Natural killer cell (primary cell): ENCODE measurements around the gene PAOX. TPM values are rescaled to one million over a fixed set of nuclear protein-coding genes. Genes with fewer than 3 reads are reported as not detected.

Experiments used
- ATAC-seq, 3 donors: fragments of 150-1000 bp in 2 of 3; fragments of 200-7000 bp in 1 of 3; cut with Tn5 transposase; 1 replicate in 1 of 3; 2 replicates in 2 of 3; pipeline ENCODE4 v1.10.0; 2021; ENCODE audit warnings: mild to moderate bottlenecking in 2 of 3, moderate library complexity in 2 of 3
- DNase-seq, 2 donors: peaks; one replicate each; pipeline versions ENCODE4 v3.0.0 to v3.0.0-alpha.2; 2013 to 2021; ENCODE audit warnings: mixed read lengths in 1 of 2
- H3K27ac ChIP-seq: one replicate; pipeline ENCODE4 v1.5.1; 2013; ENCODE audit warnings: mild to moderate bottlenecking, low read length
- H3K27me3 ChIP-seq: one replicate; pipeline ENCODE4 v1.6.1; 2013; ENCODE audit warnings: low read length; ENCODE audit not compliant: control insufficient read depth, insufficient read depth
- H3K36me3 ChIP-seq: one replicate; pipeline ENCODE4 v1.6.1; 2013; ENCODE audit warnings: low read length; ENCODE audit not compliant: control insufficient read depth, insufficient read depth
- H3K4me1 ChIP-seq: one replicate; pipeline ENCODE4 v1.6.1; 2013; ENCODE audit warnings: low read length; ENCODE audit not compliant: control insufficient read depth, insufficient read depth
- H3K4me3 ChIP-seq: one replicate; pipeline ENCODE4 v1.5.1; 2013; ENCODE audit warnings: low read length
- H3K9me3 ChIP-seq: one replicate; pipeline ENCODE4 v1.6.1; 2013; ENCODE audit warnings: low read length; ENCODE audit not compliant: control insufficient read depth, insufficient read depth
- H3K27ac Mint-ChIP-seq, 2 donors: one replicate each; pipeline ENCODE4 v1.8.0; 2022; ENCODE audit warnings: mild to moderate bottlenecking in 2 of 2, mixed read lengths in 2 of 2, moderate library complexity in 1 of 2
- H3K27me3 Mint-ChIP-seq, 2 donors: one replicate each; pipeline ENCODE4 v1.8.0; 2022; ENCODE audit warnings: low read depth in 2 of 2, mixed read lengths in 2 of 2
- H3K36me3 Mint-ChIP-seq: one replicate; pipeline ENCODE4 v1.8.0; 2022; ENCODE audit warnings: mixed read lengths
- H3K4me1 Mint-ChIP-seq, 2 donors: one replicate each; pipeline ENCODE4 v1.8.0; 2022; ENCODE audit warnings: mixed read lengths in 2 of 2
- H3K4me3 Mint-ChIP-seq: one replicate; pipeline ENCODE4 v1.8.0; 2022; ENCODE audit warnings: mild to moderate bottlenecking, moderate library complexity, mixed read lengths
- H3K9me3 Mint-ChIP-seq, 2 donors: one replicate each; pipeline ENCODE4 v1.8.0; 2022; ENCODE audit warnings: mixed read lengths in 2 of 2
- CTCF ChIP-seq: fragments of 200-600 bp; IDR thresholded peaks from one replicate; pipeline ENCODE4 v1.8.0; 2022; ENCODE audit warnings: antibody characterized with exemption
- WGBS: methylation state at CpG from one replicate; pipeline ENCODE4 v1.1.7; 2013; ENCODE audit warnings: missing lambda C conversion rate; ENCODE audit not compliant: insufficient coverage; 5-methylcytosine and 5-hydroxymethylcytosine counted together
- intact Hi-C: fragments of 100-400 bp; cut with micrococcal nuclease; formaldehyde crosslinking; loops from one replicate; pipeline ENCODE4 v1.14.2; 2022
- total RNA-seq, 4 donors: library from RNA; stranded (reverse); fragments of 120-200 nt in 1 of 4; gene quantifications; one replicate each; pipeline versions ENCODE4 v1.2.3 to v1.2.4, GENCODE V29; 2013 to 2022

PAOX gene
- total RNA-seq, 3 donors from 2014 or later (not counting 1 experiment from before 2014, with no cell fraction given): 4.2 to 5.8 (median 5.5) TPM

GRCh38 chr10:133405272-133405671, 26.2 kb downstream of the PAOX start:
- Mint-ChIP-seq H3K4me3 (no peak overlapping the region), H3K36me3 (peaks cover 37% of the 10 kb centered on the region), H3K27ac (peak overlapping the region in 1 of 2 donors; percentile 51), H3K4me1 (peaks cover 53 to 57% of the 10 kb centered on the region in 2 donors), H3K9me3 (no peaks in the 10 kb centered on the region), H3K27me3 (no peaks in the 10 kb centered on the region)
- H3K4me1 ChIP-seq: peaks cover 18% of the 10 kb centered on the region
- no peaks in the 10 kb centered on the region for H3K9me3 ChIP-seq
- no peak for TF ChIP-seq CTCF
- peaks cover 22% of the 10 kb centered on the region for H3K36me3 ChIP-seq
- intact Hi-C loops: no loop called here
- no peak overlapping the region for H3K27ac ChIP-seq
- H3K27me3 ChIP-seq: no peaks in the 10 kb centered on the region
- no peak overlapping the region for H3K4me3 ChIP-seq
- no peak for DNase-seq
- 85% methylated on average over 2 of the region's 2 CpGs for WGBS
- ATAC-seq: no peak

DNA sequence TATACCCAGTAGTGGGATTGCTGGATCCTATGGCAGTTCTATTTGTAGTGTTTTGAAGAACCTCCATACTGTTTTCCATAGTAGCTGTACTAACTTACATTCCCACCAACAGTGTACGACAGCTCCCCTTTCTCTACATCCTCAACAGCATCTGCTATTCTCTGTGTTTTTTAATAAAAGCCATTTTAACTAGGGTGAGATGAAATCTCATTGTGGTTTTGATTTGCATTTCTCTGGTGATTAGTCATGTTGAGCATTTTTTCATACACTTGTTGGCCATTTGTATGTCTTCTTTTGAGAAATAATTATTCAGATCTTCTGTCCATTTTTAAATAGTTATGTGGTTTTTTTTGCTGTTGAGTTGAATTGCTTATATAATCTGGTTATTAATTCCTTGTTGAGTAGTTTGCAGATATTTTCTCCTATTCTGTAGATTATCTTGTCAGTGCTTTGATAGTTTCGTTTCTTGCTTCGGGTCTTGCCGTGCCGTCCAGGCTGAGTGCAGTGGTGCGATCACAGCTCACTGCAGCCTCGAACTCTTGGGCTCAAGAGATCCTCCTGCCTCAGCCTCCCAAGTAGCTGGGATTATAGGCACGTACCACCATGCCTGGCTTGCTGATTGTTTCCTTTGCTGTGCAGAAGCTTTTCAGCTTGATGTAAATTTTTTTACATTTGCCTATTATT, 26.9 kb downstream of the PAOX start:
- WGBS: 82% methylated on average over 6 of the region's 8 CpGs
- H3K27ac ChIP-seq: no peak overlapping the region
- H3K4me1 ChIP-seq: peaks cover 11% of the 10 kb centered on the region
- intact Hi-C loops: no loop called here
- Mint-ChIP-seq H3K9me3 (peaks cover 0 to 2% of the 10 kb centered on the region in 2 donors), H3K27me3 (no peaks in the 10 kb centered on the region), H3K27ac (peak overlapping the region in 1 of 2 donors; percentile 51), H3K4me3 (no peak overlapping the region), H3K4me1 (peaks cover 47 to 51% of the 10 kb centered on the region in 2 donors), H3K36me3 (peaks cover 42% of the 10 kb centered on the region)
- peaks cover 29% of the 10 kb centered on the region for H3K36me3 ChIP-seq
- no peaks in the 10 kb centered on the region for H3K9me3 ChIP-seq
- H3K27me3 ChIP-seq: no peaks in the 10 kb centered on the region
- TF ChIP-seq CTCF: no peak
- H3K4me3 ChIP-seq: no peak overlapping the region
- DNase-seq (no peak), ATAC-seq (no peak)

DNA sequence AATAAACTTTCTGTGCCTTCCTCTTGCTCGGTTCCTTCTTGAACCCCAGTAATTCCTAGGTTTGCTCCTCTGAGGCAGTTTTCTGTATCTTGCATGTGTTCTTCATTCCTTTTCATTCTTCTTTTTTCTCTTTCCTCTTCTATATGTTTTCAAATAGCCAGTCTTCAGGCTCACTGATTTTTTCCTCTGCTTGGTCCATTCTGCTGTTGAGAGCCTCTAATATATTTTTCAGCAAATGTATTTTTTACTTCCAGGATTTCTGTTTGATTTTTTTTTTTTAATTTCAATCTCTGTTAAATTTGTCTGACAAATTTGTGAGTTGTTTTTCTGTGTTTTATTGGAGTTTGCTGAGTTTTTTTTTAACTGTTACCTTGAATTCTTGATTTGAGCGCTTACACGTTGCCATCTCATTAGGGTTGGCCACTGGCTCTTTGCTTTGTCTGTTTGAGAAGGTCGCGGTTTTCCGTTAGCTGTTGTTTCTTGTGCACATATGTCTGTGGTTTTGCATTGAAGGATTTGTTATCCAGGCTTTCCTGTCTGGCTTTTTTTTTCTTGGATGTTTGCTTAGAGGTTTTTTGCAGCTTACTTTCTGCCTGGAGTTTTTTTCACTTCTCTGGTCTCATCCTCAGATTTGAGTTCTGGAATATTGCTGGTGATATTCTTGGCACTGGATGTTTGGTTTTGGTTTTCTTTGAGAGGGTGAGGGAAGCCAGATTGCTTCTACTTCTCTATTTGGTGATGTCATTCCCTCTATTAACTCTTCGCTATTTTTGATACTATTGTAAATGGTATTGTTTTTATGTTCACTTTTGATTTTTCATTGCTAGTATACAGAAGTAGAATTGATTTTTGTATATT, 32.7 kb downstream of the PAOX start:
- no peak overlapping the region for H3K27ac Mint-ChIP-seq
- peaks cover 15 to 23% of the 10 kb centered on the region in 2 donors for H3K4me1 Mint-ChIP-seq

More for the DNA sequence above, 32.7 kb downstream of the PAOX start:
- Mint-ChIP-seq H3K36me3 (peaks cover 51% of the 10 kb centered on the region), H3K9me3 (peaks cover 5 to 16% of the 10 kb centered on the region in 2 donors), H3K27me3 (no peaks in the 10 kb centered on the region), H3K4me3 (no peak overlapping the region)
- DNase-seq (no peak), ATAC-seq (no peak)
- Histone ChIP-seq H3K9me3 (peaks cover 8% of the 10 kb centered on the region), H3K4me1 (no peaks in the 10 kb centered on the region), H3K4me3 (no peak overlapping the region), H3K27me3 (no peaks in the 10 kb centered on the region), H3K36me3 (peaks cover 36% of the 10 kb centered on the region), H3K27ac (no peak overlapping the region)
- WGBS: 97% methylated on average over 6 of the region's 7 CpGs
- TF ChIP-seq CTCF: no peak
- intact Hi-C loops: no loop called here
